HEK293T (cell line): Measurements from ENCODE around the gene FLCN.

Source experiments
- CTCF ChIA-PET: fragments of 350-600 bp; formaldehyde crosslinking; extraction: SDS; loops from one replicate; lab custom pipeline; 2021; ENCODE audit warnings: antibody characterized with exemption, inconsistent platforms; lab: Yijun Ruan, JAX
- POLR2A ChIA-PET: fragments of 350-600 bp; formaldehyde crosslinking; extraction: SDS; loops from one replicate; lab custom pipeline; 2020; ENCODE audit warnings: antibody characterized with exemption, inconsistent platforms; lab: Yijun Ruan, JAX
- DNase-seq: peaks from one replicate; pipeline ENCODE4 v3.0.0; 2012; ENCODE audit warnings: mixed read lengths; ENCODE audit errors: extremely low spot score
- ARNT ChIP-seq: fragments of 450-650 bp; IDR thresholded peaks from 2 replicates; pipeline ENCODE4 v1.6.1; 2017; ENCODE audit warnings: mild to moderate bottlenecking
- BHLHE40 ChIP-seq: fragments of 450-650 bp; IDR thresholded peaks from 2 replicates; pipeline ENCODE4 v1.6.1; 2016; ENCODE audit warnings: mild to moderate bottlenecking, moderate library complexity, borderline replicate concordance
- CTBP1 ChIP-seq: fragments of 450-650 bp; IDR thresholded peaks from 2 replicates; pipeline ENCODE4 v1.6.1; 2016; ENCODE audit warnings: borderline replicate concordance
- ELF4 ChIP-seq: fragments of 450-650 bp; IDR thresholded peaks from 2 replicates; pipeline ENCODE4 v1.6.1; 2017; ENCODE audit warnings: antibody characterized with exemption
- FOXA1 ChIP-seq: fragments of 450-650 bp; IDR thresholded peaks from 2 replicates; pipeline ENCODE4 v1.6.1; 2016; ENCODE audit warnings: mild to moderate bottlenecking
- FOXK2 ChIP-seq: fragments of 450-650 bp; IDR thresholded peaks from 2 replicates; pipeline ENCODE4 v1.6.1; 2016; ENCODE audit warnings: mild to moderate bottlenecking
- FOXM1 ChIP-seq: fragments of 450-650 bp; IDR thresholded peaks from 2 replicates; pipeline ENCODE4 v1.6.1; 2017; ENCODE audit warnings: mild to moderate bottlenecking, borderline replicate concordance
- HDGF ChIP-seq: fragments of 450-650 bp; IDR thresholded peaks from 2 replicates; pipeline ENCODE4 v1.6.1; 2017; ENCODE audit warnings: antibody characterized with exemption, borderline replicate concordance
- L3MBTL2 ChIP-seq: fragments of 450-650 bp; conservative IDR thresholded peaks from 2 replicates; pipeline ENCODE4 v1.6.1; 2016; ENCODE audit warnings: mild to moderate bottlenecking
- LEF1 ChIP-seq: fragments of 450-650 bp; IDR thresholded peaks from 2 replicates; pipeline ENCODE4 v1.6.1; 2017; ENCODE audit warnings: mild to moderate bottlenecking, borderline replicate concordance
- NFRKB ChIP-seq: fragments of 450-650 bp; IDR thresholded peaks from 2 replicates; pipeline ENCODE4 v1.6.1; 2016; ENCODE audit warnings: mild to moderate bottlenecking, moderate library complexity
- PKNOX1 ChIP-seq: fragments of 450-650 bp; IDR thresholded peaks from 2 replicates; pipeline ENCODE4 v1.6.1; 2016
- SP1 ChIP-seq: fragments of 450-650 bp; IDR thresholded peaks from 2 replicates; pipeline ENCODE4 v1.6.1; 2017
- SUZ12 ChIP-seq: fragments of 450-650 bp; IDR thresholded peaks from 2 replicates; pipeline ENCODE4 v1.6.1; 2016; ENCODE audit warnings: mild to moderate bottlenecking
- TARDBP ChIP-seq: fragments of 450-650 bp; IDR thresholded peaks from 2 replicates; pipeline ENCODE4 v1.6.1; 2016
- ZNF384 ChIP-seq: fragments of 450-650 bp; IDR thresholded peaks from 2 replicates; pipeline ENCODE4 v1.6.1; 2016

The FLCN gene

GRCh38 chr17:17254036-17254435, 17.1 kb upstream of the FLCN start:
- CTCF ChIA-PET: no interaction called here
- POLR2A ChIA-PET: interaction anchor here (1.0 to 2.0 kb wide), 3 partner anchors 17 to 27 kb away, joined by 3 to 10 read pairs (median 5); partner anchors contain the start of genes COPS3 and FLCN
- no peak for TF ChIP-seq NFRKB
- TF ChIP-seq LEF1: no peak
- TF ChIP-seq L3MBTL2: no peak
- TF ChIP-seq ZNF384: no peak
- no peak for TF ChIP-seq HDGF
- TF ChIP-seq FOXA1: no peak
- TF ChIP-seq SUZ12: no peak
- no peak for TF ChIP-seq ELF4
- TF ChIP-seq FOXK2: no peak
- TF ChIP-seq ARNT: no peak
- TF ChIP-seq PKNOX1: no peak
- TF ChIP-seq FOXM1: no peak
- TF ChIP-seq CTBP1: no peak
- TF ChIP-seq BHLHE40: no peak
- no peak for TF ChIP-seq TARDBP
- TF ChIP-seq SP1: no peak
- no peak for DNase-seq

GRCh38 chr17:17253406-17253805, 16.4 kb upstream of the FLCN start:
- TF ChIP-seq HDGF (no peak), NFRKB (no peak), ELF4 (no peak), TARDBP (no peak), FOXK2 (no peak), ARNT (no peak), L3MBTL2 (no peak), SUZ12 (no peak), LEF1 (no peak), ZNF384 (no peak), PKNOX1 (no peak), BHLHE40 (no peak), CTBP1 (no peak), SP1 (no peak), FOXM1 (no peak), FOXA1 (no peak)
- ChIA-PET POLR2A (interaction anchor here (1.0 to 2.0 kb wide), 3 partner anchors 16 to 27 kb away, joined by 3 to 10 read pairs (median 5); partner anchors contain the start of genes COPS3 and FLCN), CTCF (interaction anchor here (0.6 kb wide), 1 partner anchor 16 kb away, joined by 4 read pairs; no protein-coding TSS in a partner anchor)
- DNase-seq: no peak

GRCh38 chr17:17252149-17252661, 15.2 kb upstream of the FLCN start:
- CTCF ChIA-PET: no interaction called here
- POLR2A ChIA-PET: interaction anchor here (2.0 kb wide), 1 partner anchor 15 kb away, joined by 10 read pairs; the partner anchor contains the start of gene FLCN
- TF ChIP-seq FOXK2 (no peak), LEF1 (no peak), BHLHE40 (no peak), FOXM1 (no peak), TARDBP (no peak), PKNOX1 (no peak), L3MBTL2 (no peak), ZNF384 (no peak), CTBP1 (no peak), SP1 (no peak), ARNT (no peak)
- no peak for DNase-seq

- DNase-seq: no peak
- TF ChIP-seq FOXK2: no peak
- ChIA-PET CTCF (no interaction called here), POLR2A (interaction anchor here (1.2 kb wide), 1 partner anchor 33 kb away, joined by 3 read pairs; no protein-coding TSS in a partner anchor)
These were observed 9.9 kb upstream of the FLCN start for GRCh38 chr17:17246879-17247278.

GRCh38 chr17:17243163-17243562, 6.2 kb upstream of the FLCN start:
- CTCF ChIA-PET: no interaction called here
- no peak for DNase-seq
- TF ChIP-seq SP1 (no peak), CTBP1 (no peak), L3MBTL2 (no peak), LEF1 (no peak), PKNOX1 (no peak), ZNF384 (no peak), HDGF (no peak), NFRKB (no peak), FOXM1 (no peak), TARDBP (no peak), ARNT (no peak), ELF4 (no peak)
- POLR2A ChIA-PET: no interaction called here
